Germinal center (tissue), 1 donor: ENCODE data around the gene IL17C.

Experiments used
- DNase-seq: peaks from one replicate; pipeline ENCODE4 v3.0.0; 2012; ENCODE audit warnings: mixed read lengths, low spot score

Gene IL17C

DNA sequence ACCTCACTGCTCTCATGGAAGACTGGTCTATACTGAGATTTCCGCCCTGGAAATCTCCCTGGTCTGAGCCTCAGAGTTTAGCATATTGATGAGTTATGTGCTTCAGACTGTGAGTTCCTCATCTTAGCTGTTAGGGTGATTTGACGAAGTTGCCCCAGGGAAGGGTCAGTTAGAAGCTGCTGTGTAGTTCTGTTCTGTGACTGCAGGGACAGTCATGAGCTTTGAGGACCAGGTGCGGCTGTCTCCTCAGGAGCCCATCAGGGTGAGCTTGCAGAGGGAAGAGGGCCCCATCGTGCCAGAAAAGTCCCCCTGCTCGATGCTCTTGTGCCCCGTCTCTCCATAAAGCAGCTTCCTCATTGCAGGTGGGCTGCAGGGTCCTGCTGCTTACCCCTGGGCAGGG lies 28.3 kb upstream of the IL17C start:
- no peak for DNase-seq

DNA sequence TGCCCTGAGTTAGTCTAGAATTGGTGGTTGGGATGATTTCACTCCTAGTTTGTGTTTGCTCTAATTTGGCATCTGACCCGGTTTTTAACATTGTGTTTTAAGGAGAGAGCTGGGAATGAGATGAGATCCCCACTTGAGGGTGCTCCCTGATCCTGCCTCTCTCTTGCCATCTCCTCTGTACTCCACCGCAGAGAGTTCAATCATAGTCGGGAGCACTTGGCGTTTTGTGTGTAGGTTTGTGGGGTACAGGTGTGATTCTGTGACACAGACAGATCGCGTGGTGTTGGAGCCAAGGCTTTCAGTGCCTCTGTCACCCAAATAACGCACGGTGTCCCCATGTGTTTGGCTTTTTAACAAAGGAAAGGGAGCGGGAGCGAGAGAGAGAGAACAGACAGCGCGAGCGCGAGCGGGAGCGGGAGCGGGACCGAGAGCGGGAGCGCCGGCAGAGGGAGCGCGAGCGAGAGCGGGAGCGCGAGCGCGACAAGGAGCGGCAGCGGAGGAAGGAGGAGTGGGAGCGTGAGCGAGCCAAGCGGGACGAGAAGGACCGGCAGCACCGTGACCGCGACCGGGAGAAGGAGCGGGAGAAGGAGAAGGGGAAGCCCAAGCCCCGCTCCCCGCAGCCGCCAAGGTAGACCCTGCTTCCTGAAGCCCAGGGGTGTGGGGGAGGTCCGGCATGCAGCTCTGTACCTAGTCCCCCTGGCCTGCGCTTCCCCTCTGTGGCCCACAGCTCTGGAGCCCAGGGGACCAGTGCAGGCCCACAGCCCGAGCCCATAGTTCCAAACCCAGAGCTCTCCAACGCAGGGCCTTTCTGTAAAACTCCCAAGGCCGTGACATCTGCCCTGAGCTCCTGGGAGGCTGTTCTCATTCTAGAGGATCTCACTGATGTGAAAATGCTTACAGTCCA lies 27.2 kb upstream of the IL17C start:
- DNase-seq = no peak

DNA sequence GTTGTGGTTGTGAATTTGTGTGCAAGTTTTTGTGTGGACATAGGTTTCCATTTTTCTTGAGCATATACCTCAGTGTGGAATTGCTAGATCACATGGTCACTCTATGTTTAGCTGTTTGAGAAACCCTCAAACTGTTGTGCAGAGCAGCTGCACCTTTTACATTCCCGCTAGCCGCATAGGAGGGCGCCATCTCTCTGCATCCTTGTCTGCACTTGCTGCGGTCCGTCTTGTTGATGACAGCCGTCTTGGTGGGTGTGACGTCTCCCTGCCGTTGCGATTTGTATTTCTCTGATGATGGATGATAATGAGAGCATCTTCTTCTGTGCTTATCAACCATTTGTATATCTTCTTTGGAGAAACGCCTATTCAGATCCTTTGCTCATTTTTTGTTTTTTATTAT lies 25.1 kb upstream of the IL17C start:
- DNase-seq = no peak

DNA sequence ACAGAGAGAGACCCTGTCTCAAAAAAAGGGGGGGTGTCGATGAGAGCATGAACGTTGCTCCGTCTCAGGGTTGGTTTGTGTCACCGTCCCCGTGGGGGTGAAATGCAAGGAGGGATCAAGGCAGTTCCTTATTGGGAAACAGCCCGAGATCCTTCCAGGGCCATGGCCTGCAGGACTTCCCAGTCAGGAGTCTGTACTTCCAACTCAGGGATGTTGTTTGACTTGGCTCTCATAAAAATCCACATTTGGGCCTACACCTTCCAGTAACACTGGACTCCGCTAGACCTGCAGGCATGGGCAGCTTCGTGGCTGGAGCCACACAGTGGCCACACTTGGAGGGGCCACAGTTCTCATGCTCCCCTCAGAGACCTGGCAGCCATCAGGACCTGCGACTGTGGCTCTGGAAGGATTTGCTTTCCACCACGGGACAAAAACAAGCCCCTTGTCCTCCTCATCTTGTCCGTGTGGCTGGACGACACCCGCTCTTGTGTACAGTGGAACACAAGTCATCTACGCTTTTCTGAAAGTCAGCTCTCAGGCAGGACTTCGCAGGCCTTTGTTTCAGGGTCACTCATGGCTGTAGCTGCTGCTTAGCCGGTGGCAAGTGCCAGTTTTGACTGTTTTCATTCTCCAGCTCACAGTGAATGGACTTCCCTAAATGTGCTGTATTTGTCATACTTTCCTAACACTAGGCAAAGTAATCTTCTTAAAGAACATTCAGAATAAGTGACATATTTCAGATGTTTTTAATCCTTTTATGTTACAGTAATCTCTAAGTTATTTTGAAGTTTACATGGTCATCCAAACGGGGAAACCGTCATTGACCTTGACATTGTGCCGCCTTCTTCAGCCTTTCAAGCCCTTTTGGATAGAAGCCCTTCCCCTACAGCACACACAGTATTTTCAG lies 24.2 kb upstream of the IL17C start:
- DNase-seq = no peak

DNA sequence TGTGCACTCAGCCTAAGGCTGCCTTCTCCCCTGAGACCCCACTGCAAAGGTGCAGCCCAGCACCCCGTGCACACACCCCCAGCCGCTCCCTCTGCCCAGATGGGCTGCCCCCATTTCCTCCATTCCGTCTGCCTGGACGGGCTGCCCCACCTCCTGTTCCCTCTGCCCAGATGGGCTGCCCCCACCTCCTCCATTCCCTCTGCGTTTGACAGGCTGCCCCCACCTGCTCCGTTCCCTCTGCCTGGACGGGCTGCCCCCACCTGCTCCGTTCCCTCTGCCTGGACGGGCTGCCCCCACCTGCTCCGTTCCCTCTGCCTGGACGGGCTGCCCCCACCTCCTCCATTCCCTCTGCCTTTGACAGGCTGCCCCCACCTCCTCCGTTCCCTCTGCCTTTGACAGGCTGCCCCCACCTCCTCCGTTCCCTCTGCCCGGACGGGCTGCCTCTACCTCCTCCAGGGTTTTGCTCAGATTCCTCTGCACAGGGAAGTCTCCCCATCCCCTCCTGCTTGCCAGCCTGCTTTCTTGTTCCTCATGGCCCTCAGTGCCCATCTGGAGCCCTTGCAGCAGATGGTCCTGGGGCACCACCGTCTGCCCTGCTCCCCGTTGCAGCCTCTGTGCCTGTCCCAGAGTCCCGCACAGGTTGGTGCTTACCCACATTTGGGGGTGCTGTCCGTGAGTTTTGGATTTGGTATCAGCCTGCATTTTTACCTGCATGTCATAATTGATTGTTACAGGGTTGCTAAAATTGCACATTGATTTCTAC lies 23.4 kb upstream of the IL17C start:
- no peak for DNase-seq

DNA sequence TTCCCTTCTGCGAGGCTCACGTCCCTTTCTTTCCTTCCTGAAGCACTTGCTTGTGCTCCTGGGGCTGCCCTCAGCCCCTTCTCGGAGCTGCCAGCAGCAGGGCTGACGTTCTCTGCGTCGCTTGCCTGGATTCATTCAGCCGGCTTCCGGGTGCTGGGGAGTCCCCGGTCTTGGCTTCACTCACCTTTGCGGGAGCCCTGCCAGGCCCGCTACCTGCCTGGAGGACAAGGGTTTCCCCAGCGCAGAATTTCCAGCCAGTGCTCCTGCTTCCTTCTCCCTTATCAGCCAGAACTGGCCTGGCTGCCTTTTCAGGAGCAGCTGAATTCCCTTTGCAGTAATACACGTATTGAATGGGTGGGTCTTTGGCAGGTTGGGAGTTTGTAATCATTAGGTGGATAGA lies 22.1 kb upstream of the IL17C start:
- DNase-seq = no peak

DNA sequence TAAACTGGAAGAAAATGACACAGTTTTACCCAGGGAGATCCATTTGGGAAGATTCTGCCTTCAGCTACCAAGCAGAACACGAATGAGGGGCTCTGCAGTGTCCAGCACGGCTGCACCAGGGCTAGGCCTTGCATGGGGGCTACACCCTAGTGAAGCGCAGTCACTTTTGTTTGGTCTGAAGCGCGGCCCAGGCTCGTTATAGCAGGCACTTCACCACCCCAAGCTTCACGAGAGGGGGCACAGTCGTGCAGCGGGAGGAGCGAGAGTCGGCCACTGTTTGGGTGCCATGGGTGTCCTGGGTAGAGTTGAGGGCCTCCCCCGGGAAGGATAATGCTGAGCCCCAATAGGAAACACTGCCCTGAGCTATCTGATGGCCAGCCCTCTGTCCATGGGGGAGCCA lies 21.6 kb upstream of the IL17C start:
- no peak for DNase-seq

DNA sequence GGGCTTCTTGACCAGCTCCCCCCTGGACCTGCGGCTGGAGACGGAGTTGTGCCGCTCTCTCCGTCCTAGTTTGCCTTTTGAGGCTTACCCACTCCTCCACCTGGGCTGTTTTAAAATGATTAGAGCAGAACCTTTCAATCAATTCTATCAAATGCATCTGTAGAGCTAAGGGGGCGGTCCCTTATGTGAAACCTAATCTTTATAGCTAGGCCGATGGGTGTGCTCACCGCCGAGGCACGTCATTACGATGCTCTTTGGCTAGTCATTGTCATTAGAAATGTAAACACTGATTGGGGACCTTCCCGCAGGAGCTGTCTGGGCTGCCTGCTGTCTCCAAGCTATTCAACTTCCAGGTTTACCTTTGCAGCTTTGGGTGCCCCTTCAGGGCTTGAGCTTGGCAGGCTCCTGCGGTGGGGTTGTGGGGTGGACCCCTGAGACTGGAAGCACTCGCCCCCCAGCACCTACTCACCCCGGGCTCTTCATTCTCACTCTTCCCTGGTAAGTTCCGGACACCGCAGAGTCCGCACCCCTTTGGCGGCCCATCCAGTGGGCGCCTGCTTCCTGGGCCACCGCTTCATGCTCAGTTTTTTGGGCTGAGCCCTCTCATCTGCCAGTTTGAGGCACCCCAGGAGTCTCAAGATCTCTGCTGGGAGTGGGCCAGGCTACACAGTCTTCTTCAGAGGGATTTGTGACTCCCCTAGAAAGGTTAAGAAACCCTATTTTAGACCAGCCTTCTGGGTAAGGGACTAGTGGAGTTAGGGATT lies 20.9 kb upstream of the IL17C start:
- DNase-seq = no peak

DNA sequence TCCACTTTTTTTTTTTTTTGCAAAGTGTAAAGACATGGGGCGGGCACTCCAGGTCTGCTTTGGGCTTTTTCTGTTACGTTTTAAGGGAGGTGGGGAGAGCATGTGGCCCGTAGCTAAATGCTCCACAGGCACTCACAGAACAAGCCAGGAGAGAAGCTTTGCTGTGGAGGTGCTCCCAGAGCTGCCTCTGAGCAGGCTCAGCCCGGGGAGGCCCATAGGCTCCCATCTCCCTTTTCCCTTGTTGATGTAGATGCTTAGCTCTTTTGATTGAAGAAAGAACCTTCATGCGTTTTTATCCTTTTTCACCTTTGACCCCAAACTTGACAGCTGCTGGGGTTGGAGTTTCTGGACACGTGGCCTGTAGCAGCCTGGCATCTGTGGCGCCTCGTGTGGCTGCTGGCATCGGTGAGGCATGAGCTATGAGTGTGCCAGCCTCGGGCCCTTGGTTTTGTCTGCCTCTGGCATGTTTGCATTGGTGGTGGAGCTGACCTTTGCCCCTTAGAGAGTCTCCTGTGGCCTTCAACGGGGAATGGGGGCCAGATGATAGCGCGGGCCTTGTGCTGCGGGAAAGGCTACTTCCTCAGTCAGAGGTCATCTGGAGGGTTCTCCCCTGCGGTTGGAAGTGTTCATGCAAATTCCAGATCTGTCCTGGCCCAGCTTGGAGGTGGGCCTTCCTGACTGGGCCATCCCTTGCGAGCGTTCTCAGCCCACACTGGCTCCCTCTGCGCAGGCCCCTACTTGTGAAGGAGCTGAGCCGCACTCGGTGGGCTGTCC lies 20.0 kb upstream of the IL17C start:
- DNase-seq = no peak

DNA sequence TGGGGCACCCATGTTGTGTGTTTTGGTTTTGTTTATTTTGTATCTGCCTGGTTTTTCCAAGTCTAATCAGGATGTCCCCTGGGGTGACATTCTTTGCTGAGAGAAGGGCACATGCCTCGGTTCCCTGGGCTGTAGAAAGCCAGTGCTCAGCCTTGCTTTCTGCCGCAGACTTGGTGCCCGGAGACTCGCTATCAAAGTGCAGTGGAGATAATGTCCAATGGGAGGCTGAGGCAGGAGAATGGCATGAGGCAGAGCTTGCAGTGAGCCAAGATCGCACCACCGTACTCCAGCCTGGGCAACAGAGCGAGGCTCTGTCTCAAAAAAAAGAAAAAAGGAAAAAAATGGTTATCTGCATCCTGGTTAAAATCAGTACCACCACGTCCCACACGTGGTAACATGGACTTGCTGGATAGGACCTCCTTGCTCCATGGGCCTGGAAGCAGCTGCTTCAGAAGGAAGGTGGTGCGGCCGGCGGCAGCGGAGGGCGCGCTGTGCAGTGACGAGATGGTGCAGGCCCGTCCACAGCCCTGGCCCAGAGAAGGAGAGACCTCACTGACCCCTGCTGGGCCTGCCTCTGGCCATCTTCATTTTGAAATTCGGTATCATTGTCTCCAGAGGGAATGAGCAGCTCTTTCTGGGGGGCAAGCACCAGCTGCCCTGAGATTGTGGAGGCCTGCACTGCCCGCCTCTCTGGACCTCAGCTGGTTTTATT lies 19.3 kb upstream of the IL17C start:
- no peak for DNase-seq

DNA sequence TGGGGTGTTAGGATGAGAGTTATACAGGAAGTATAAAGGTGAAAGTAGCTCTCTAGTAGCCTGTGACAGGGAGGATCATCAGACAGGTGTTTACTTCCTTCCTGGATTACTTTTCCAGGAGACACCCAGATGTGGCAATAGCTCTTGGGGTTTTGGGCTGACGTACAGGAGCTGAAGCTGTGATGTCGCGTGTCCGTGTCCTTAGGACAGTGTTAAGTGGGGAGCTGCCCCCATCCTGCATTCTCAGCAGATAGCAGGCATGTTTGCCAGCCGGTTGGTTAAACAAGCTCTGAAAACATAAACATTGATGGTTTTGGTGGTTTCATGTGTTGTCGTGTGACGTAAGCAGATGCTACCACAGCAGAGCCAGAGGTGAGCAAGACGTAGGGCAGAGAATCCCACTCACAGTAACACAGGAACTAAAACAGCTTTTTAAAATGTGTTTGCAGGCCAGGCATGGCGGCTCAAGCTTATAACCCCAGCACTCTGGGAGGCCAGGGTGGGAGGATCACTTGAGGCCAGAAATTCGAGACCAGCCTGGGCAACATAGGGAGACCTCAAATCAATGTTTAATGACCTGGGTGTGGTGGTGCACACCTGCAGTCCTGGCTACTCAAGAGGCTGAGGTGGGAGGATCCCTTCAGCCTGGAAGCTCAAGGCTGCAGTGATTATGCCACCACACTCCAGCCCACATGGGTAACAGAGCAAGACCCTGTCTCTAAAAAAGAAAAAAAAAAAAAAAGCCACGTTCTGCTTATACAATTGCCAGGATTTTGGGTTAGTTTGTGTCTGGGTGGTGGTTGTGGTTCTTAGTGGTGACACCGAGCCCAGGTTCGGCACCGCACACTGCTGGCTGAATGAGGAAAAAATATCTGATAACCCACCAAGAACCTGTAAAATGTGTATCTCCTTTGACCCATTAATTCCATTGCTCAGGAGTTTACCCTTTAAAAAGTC lies 18.2 kb upstream of the IL17C start:
- DNase-seq = no peak

DNA sequence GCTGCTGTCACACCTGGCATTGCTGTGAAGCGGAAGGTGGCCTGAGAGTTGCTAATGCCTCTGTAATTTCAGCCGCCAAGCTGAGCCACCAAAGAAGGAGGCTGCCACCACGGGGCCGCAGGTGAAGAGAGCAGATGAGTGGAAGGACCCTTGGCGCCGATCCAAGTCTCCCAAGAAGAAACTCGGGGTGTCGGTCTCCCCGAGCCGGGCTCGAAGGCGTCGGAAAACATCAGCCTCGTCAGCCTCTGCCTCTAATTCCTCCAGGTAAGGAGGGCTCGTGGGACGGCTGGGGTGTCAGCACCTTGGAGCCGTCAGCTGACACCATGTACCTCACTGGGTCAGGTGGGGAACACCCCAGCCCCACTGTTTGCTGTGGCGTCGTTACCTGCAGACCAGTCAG lies 16.2 kb upstream of the IL17C start:
- no peak for DNase-seq

DNA sequence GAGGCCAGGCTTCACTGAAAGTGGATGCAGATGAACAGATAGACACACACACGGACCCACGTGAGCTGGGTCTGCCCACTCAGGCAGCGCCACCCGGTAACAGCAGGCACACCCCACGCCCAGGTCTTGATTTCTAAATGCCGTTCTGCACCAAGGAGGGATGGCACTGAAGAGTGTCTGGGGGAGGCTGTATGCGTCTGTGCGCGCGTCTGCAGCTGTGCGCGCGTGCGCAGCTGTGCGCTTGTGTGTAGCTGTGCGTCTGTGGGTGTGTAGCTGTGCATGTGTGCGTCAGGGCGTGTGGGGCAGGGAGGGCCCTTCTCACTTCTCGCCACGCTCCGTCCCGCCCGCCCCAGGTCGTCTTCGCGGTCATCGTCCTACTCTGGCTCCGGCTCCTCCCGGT lies 15.5 kb upstream of the IL17C start:
- no peak for DNase-seq

DNA sequence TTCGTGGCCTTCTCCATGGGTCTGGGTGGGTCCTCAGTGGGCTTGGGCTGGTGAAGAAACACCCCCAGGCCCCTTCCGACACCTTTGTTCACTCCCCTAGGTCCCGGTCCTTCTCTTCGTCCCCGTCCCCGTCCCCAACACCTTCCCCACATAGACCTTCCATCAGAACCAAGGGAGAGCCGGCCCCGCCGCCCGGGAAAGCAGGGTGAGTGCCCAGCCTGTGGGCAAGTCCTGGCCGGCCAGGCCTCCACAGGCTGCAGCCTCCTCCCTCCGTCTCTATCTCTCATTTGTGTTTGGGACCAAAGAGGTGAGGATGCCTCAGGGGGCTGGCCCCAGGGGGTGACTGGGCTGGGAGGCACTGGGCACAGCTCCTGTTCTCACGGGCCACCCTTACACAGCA lies 14.5 kb upstream of the IL17C start:
- DNase-seq = no peak

DNA sequence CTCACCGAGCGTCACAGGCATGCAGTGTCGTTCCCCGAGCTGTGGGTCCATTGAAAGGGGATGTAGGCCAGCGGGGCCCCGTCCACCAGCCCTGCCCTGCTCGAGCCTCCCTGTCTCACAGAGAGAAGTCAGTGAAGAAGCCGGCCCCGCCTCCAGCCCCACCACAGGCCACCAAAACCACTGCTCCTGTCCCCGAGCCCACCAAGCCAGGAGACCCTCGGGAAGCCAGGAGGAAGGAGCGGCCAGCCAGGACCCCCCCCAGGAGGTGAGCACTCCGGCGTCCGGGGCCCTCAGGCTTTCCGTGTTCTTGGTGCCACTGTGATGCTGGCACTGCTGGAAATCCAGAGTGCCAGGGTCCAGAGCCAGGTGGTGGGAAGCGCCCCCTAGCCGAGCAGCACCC lies 13.9 kb upstream of the IL17C start:
- DNase-seq = no peak

DNA sequence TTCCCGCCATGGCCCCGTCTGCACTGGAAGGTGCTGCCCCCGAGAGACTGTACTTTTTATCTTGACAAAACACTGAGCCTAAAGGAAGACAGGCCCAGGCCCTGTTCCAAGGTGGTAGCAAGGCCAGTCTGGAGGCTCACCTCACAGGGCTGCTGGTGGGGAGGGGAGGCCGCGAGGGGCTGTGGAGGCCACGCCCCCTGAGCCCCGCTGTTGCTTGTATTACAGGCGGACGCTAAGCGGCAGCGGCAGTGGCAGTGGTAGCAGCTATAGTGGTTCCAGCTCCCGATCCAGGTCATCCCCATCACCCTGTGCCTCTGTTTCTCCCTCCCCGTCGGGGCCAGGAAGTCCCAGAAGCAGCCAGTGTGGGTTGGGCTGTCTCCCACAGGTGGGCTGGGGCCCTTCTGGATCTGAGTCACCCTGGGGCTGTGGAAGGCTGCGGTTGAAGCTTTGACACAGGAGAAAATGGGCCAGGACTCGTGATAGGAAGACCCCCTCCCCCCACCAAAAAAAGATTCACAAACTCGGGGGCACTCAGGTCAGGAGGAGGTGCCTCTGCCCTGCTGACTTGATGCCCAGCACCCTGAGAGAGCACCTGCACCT lies 13.3 kb upstream of the IL17C start:
- no peak for DNase-seq

DNA sequence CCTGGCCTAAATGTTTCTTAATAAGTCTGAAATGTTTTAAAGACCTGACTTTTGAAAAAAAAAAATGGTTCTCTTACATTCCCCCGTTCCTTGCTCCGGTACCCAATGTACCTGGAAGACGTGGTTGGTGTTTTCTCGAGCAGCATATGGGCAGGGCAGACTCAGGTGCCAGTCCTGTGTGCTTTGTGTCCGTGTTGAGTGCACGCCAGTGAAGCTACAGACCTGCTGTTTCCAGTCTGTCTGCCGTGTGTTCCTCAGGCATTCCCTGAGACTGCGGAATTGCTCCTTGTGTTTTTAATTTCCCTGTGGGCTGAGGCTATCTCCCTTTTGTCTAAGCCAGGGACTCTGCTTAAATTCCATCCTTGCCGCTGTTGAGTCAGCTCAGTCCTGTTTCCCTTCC lies 11.7 kb upstream of the IL17C start:
- no peak for DNase-seq

DNA sequence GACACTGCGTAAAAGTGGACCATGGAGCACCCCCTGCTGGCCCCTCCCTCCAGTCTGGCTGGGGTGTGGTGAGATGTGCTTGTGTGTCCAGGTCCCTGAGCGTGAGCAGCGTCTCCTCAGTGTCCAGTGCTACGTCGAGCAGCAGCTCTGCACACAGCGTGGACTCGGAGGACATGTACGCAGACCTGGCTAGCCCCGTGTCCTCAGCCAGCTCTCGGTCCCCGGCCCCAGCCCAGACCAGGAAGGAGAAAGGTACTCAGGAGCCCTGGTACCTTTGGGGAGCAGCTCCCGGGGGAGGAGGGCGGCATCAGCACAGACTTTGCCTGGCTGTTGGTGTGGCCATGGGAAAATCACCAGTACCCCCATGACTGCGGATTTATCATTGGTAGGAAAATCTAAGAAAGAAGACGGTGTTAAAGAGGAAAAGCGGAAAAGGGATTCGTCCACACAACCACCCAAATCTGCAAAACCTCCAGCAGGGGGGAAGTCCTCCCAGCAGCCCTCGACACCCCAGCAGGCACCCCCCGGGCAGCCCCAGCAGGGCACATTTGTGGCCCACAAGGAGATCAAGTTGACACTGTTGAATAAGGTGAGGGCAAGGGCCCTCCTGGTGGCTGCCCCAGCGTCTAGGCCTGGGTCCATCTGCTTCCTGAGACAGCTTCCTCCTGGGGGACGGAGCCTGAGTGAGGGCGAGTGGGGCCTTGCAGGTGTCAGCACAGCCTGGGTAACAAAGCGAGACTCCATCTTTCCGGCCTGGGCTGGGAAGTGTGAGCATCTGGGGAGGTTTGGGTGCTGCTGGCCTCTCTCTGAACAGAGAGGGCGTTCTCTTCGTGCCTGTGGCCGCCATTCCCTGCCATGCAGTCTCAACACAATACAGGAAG lies 10.6 kb upstream of the IL17C start:
- DNase-seq = no peak
